HepG2 (cell line): ENCODE data around the gene IPO5. TPM values are rescaled to one million over a fixed set of nuclear protein-coding genes. Genes with fewer than 3 reads are reported as not detected.

Experiments used
- ATAC-seq: fragments of 200-7000 bp; cut with Tn5 transposase; 3 replicates; pipeline ENCODE4 v1.9.1; 2020; ENCODE audit warnings: mild to moderate bottlenecking, moderate library complexity
- BruUV-seq: library from RNA; stranded (reverse); fragments of 400-500 nt; replicated peaks from 2 replicates; lab custom pipeline; 2021; lab: Mats Ljungman, UMichigan
- CTCF ChIA-PET: fragments of 300-600 bp; formaldehyde crosslinking; extraction: SDS; loops from one replicate; lab custom pipeline; 2021; ENCODE audit warnings: low total read pairs, inconsistent platforms, low intra/inter-chr PET ratio; lab: Yijun Ruan, JAX
- POLR2A ChIA-PET: fragments of 350-600 bp; sonication (Branson Sonifier 250); formaldehyde crosslinking; loops from one replicate; lab custom pipeline; 2020; ENCODE audit warnings: antibody characterized with exemption, inconsistent platforms; lab: Yijun Ruan, JAX
- DNase-seq: peaks from one replicate; pipeline ENCODE4 v3.0.0-alpha.2; 2015; ENCODE audit warnings: low spot score
- FAIRE-seq: peaks from 3 replicates; lab custom pipeline; 2011; peaks lifted over from hg19 to GRCh38; lab: Jason Lieb, UNC
- H2AFZ ChIP-seq: one replicate; pipeline ENCODE4 v1.6.1; 2011; ENCODE audit warnings: low read length, inconsistent platforms
- H3K27ac ChIP-seq: fragments of 300-600 bp; 3 replicates; pipeline ENCODE4 v1.8.0; 2011; ENCODE audit warnings: mixed run types, mild to moderate bottlenecking, mixed read lengths, low read length, inconsistent platforms; ENCODE audit not compliant: insufficient read depth; ENCODE audit errors: extremely low read length
- H3K27me3 ChIP-seq, 2 experiments: fragments of 200-600 bp in 1 of 2; 2 replicates in 1 of 2; 3 replicates in 1 of 2; pipeline versions ENCODE4 v1.6.0 to v1.8.0; 2011; ENCODE audit warnings: low read length in 2 of 2, mild to moderate bottlenecking in 2 of 2, moderate library complexity in 2 of 2, inconsistent platforms in 1 of 2; ENCODE audit not compliant: insufficient read depth in 2 of 2, control insufficient read depth in 1 of 2
- H3K36me3 ChIP-seq, 2 experiments: fragments of 200-600 bp in 1 of 2; replicated peaks in 1 of 2; 2 replicates in 1 of 2; 3 replicates in 1 of 2; pipeline versions ENCODE4 v1.5.1 to v1.8.0; 2011; ENCODE audit warnings: low read length in 2 of 2, inconsistent platforms in 1 of 2; ENCODE audit not compliant: insufficient read depth in 2 of 2, control insufficient read depth in 1 of 2
- H3K4me1 ChIP-seq: 2 replicates; pipeline ENCODE4 v1.5.1; 2012; ENCODE audit warnings: low read length, inconsistent platforms; ENCODE audit not compliant: insufficient read depth
- H3K4me2 ChIP-seq: 2 replicates; pipeline ENCODE4 v1.6.0; 2011; ENCODE audit warnings: low read depth, low read length, inconsistent platforms
- H3K4me3 ChIP-seq, 3 experiments: fragments of 200-600 bp in 1 of 3; sonication (generic), shearing (Covaris generic) in 1 of 3; replicated peaks in 1 of 3; 2 replicates each; pipeline ENCODE4 v1.5.1; 2011 to 2016; ENCODE audit warnings: low read length in 3 of 3, inconsistent platforms in 2 of 3, low read depth in 2 of 3, mild to moderate bottlenecking in 2 of 3, control low read depth in 1 of 3, mixed read lengths in 1 of 3; ENCODE audit not compliant: insufficient read depth in 1 of 3
- H3K79me2 ChIP-seq: one replicate; pipeline ENCODE4 v1.6.1; 2011; ENCODE audit warnings: low read length, inconsistent platforms; ENCODE audit not compliant: insufficient read depth
- H3K9ac ChIP-seq: 2 replicates; pipeline ENCODE4 v1.6.0; 2011; ENCODE audit warnings: mild to moderate bottlenecking, low read depth, low read length, inconsistent platforms; ENCODE audit not compliant: insufficient read depth
- H3K9me3 ChIP-seq: 2 replicates; pipeline ENCODE4 v1.5.1; 2012; ENCODE audit warnings: mild to moderate bottlenecking, low read length
- H4K20me1 ChIP-seq: 2 replicates; pipeline ENCODE4 v1.6.0; 2011; ENCODE audit warnings: inconsistent platforms, mild to moderate bottlenecking, low read length, moderate library complexity; ENCODE audit not compliant: insufficient read depth
- ATF7-NPFF ChIP-seq: sonication (generic); formaldehyde crosslinking; IDR thresholded peaks from 2 replicates; pipeline ENCODE4 v1.8.1; 2023; ENCODE audit warnings: mild to moderate bottlenecking, low read depth, missing genetic modification reagents, moderate library complexity
- BCL6 ChIP-seq: IDR thresholded peaks from 2 replicates; pipeline ENCODE4 v1.6.1; 2016; ENCODE audit warnings: missing genetic modification reagents, missing compliant biosample characterization
- DNMT3B ChIP-seq: conservative IDR thresholded peaks from 2 replicates; pipeline ENCODE4 v1.6.1; 2016; ENCODE audit warnings: missing biosample characterization, control low read depth
- HDAC2 ChIP-seq: sonication (generic); formaldehyde crosslinking; IDR thresholded peaks from 2 replicates; pipeline ENCODE4 v1.4.0; 2020; ENCODE audit warnings: missing genetic modification reagents
- NFATC3 ChIP-seq: sonication (generic); formaldehyde crosslinking; IDR thresholded peaks from 2 replicates; pipeline ENCODE4 v1.5.1; 2020; ENCODE audit warnings: mild to moderate bottlenecking, missing genetic modification reagents
- RFXAP ChIP-seq: sonication (generic); formaldehyde crosslinking; IDR thresholded peaks from 2 replicates; pipeline ENCODE4 v1.4.0; 2020; ENCODE audit warnings: missing genetic modification reagents, borderline replicate concordance
- RXRA ChIP-seq: sonication (generic); formaldehyde crosslinking; IDR thresholded peaks from 2 replicates; pipeline ENCODE4 v1.5.1; 2020; ENCODE audit warnings: missing genetic modification reagents
- SNAPC2 ChIP-seq: sonication (generic); formaldehyde crosslinking; IDR thresholded peaks from 2 replicates; pipeline ENCODE4 v1.8.1; 2022; ENCODE audit warnings: mild to moderate bottlenecking, missing genetic modification reagents
- TBL1XR1 ChIP-seq: fragments of 150-350 bp; IDR thresholded peaks from 2 replicates; pipeline ENCODE4 v1.6.1; 2014; ENCODE audit warnings: borderline replicate concordance, low read length; ENCODE audit not compliant: partially characterized antibody
- ZBTB46 ChIP-seq: sonication (generic); formaldehyde crosslinking; IDR thresholded peaks from 2 replicates; pipeline ENCODE4 v1.4.0; 2020; ENCODE audit warnings: mild to moderate bottlenecking, missing genetic modification reagents, borderline replicate concordance
- ZNF296 ChIP-seq: sonication (generic); formaldehyde crosslinking; conservative IDR thresholded peaks from 2 replicates; pipeline ENCODE4 v1.5.0; 2020; ENCODE audit warnings: mild to moderate bottlenecking, missing genetic modification reagents
- ZNF331 ChIP-seq: sonication (generic); formaldehyde crosslinking; IDR thresholded peaks from 2 replicates; pipeline ENCODE4 v1.4.0; 2020; ENCODE audit warnings: missing genetic modification reagents
- ZNF44 ChIP-seq: sonication (generic); formaldehyde crosslinking; IDR thresholded peaks from 2 replicates; pipeline ENCODE4 v1.5.1; 2020; ENCODE audit warnings: mild to moderate bottlenecking, missing genetic modification reagents
- ZNF547 ChIP-seq: sonication (generic); formaldehyde crosslinking; IDR thresholded peaks from 2 replicates; pipeline ENCODE4 v1.5.1; 2020; ENCODE audit warnings: mild to moderate bottlenecking, missing genetic modification reagents
- ZNF556 ChIP-seq: sonication (generic); formaldehyde crosslinking; IDR thresholded peaks from 2 replicates; pipeline ENCODE4 v1.4.0; 2020; ENCODE audit warnings: mild to moderate bottlenecking, missing genetic modification reagents, borderline replicate concordance
- WGBS: methylation state at CpG from one replicate; pipeline ENCODE4 v1.1.6; 2017; ENCODE audit warnings: low lambda C conversion rate; 5-methylcytosine and 5-hydroxymethylcytosine counted together
- in situ Hi-C: cut with HindIII; loops from 2 replicates; pipeline ENCODE4 v1.10.0; 2017; ENCODE audit warnings: low pct_unique_long_range_greater_than_20kb; ENCODE audit not compliant: extremely low pct_ligation_motif_present
- intact Hi-C: fragments of 100-400 bp; cut with micrococcal nuclease; formaldehyde crosslinking; loops from one replicate; pipeline ENCODE4 v1.10.0; 2022; ENCODE audit not compliant: unreplicated experiment
- polyA plus RNA-seq, 8 experiments: library from polyadenylated mRNA; depleted of rRNA in 3 of 8; stranded (reverse) in 7 of 8; unstranded in 1 of 8; fragments of >200 nt; fragmentation: Illumina TruSeq in 4 of 8; extraction: Trizol in 4 of 8; gene quantifications; 2 replicates each; pipeline versions ENCODE4 v1.2.1 to v1.2.3, GENCODE V29; 2011 to 2016; ENCODE audit warnings: low read depth in 4 of 8, missing spikeins in 1 of 8, mixed read lengths in 1 of 8; ENCODE audit not compliant: insufficient read depth in 1 of 8
- total RNA-seq, 5 experiments: library from RNA; depleted of rRNA; stranded (reverse); fragments of >200 nt; fragmentation: Illumina TruSeq; extraction: Trizol; gene quantifications; 2 replicates each; pipeline ENCODE4 v1.2.3, GENCODE V29; 2016; ENCODE audit warnings: low read depth in 1 of 5

IPO5 gene
- total and polyA plus RNA-seq, 2 of the 13 experiments (the other 11 are each of a cell fraction or from before 2014, with no cell fraction given): 155 to 242 TPM

GRCh38 chr13:97913206-97913605 lies 40.3 kb upstream of the IPO5 start:
- H3K27me3 ChIP-seq: no peaks in the 10 kb centered on the region; a peak in 1 of 5 replicates
- no peaks in the 10 kb centered on the region for H3K36me3 ChIP-seq
- in situ Hi-C loops: no loop called here
- H4K20me1 ChIP-seq: no peaks in the 10 kb centered on the region
- DNase-seq: no peak
- TF ChIP-seq ZBTB46 (CRISPR knock-in tag): no peak
- no peak for TF ChIP-seq ZNF556 (CRISPR knock-in tag)
- no peak for TF ChIP-seq HDAC2
- no peak for TF ChIP-seq ZNF296
- TF ChIP-seq ZNF547 (CRISPR knock-in tag): no peak
- no peak for TF ChIP-seq ZNF331
- no peak for TF ChIP-seq RXRA (CRISPR knock-in tag)
- TF ChIP-seq ZNF44 (CRISPR knock-in tag): no peak
- no peak for TF ChIP-seq TBL1XR1
- no peak for TF ChIP-seq DNMT3B (CRISPR knock-in tag)
- TF ChIP-seq BCL6 (CRISPR knock-in tag): no peak
- TF ChIP-seq NFATC3: no peak
- no peak for TF ChIP-seq ATF7-NPFF (CRISPR knock-in tag)
- TF ChIP-seq SNAPC2: no peak
- TF ChIP-seq RFXAP: no peak
- TF ChIP-seq, all 625 proteins: peak for 0
- H3K9ac ChIP-seq: no peak overlapping the region
- H2AFZ ChIP-seq: no peak overlapping the region
- FAIRE-seq (no peak), ATAC-seq (no peak)
- CTCF ChIA-PET: no interaction called here
- WGBS: 7% methylated on average over 2 of the region's 2 CpGs
- POLR2A ChIA-PET: no interaction called here
- no peak overlapping the region for H3K27ac ChIP-seq
- no peaks in the 10 kb centered on the region for H3K4me1 ChIP-seq
- no peaks in the 10 kb centered on the region for H3K79me2 ChIP-seq
- no peak overlapping the region for H3K4me3 ChIP-seq
- no peaks in the 10 kb centered on the region; the same call in 1 of the 2 replicates for H3K9me3 ChIP-seq
- intact Hi-C loops: loop anchor here (5.0 kb wide), 1 partner anchor 56 kb away; no protein-coding TSS in a partner anchor
- no TSS peak for BruUV-seq
- no peak overlapping the region for H3K4me2 ChIP-seq
